HG02870 (cell line): Measurements from ENCODE around the gene CHI3L2.

Experiments used
- ATAC-seq: cut with Tn5 transposase; IDR thresholded peaks from one replicate; pipeline ENCODE4 v1.9.1; 2021; ENCODE audit warnings: mild to moderate bottlenecking, moderate library complexity; ENCODE audit not compliant: unreplicated experiment

CHI3L2 gene

GRCh38 chr1:111218701-111219556 is 8.6 kb upstream of the CHI3L2 start:
- ATAC-seq = no peak

- ATAC-seq = peak; percentile 30
Observed at GRCh38 chr1:111219557-111220286, 7.8 kb upstream of the CHI3L2 start.

DNA sequence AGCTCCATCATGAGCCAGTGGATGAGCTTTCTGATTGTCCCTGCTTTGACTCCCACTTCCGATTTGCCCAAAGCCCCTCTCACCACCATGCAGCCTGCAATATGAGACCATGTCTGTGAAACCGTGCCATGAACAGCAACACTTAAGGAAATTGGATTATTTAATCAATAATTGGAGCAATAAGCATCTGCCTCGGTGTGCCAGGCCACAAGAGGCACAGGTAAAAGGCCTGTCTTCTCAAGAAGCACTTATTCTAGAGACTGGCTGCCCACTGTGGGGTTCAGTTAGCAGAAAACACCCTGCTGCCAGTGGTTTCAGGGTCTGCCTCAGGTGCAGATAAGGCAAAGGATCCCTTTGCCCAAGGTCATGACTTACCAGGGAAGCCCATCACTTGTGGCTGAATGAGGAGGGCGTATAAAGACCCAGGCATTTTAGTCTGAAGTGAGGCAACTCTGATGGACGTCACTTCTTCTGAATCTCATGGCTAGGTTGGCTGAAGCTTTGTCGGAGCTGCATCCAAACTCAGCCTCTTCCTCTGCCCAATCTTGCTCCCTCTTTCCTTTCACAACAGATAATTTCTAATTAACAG is 7.1 kb upstream of the CHI3L2 start:
- ATAC-seq = no peak

- no peak for ATAC-seq
Observed at GRCh38 chr1:111221276-111221632, 6.3 kb upstream of the CHI3L2 start.

- peak; percentile 53 for ATAC-seq
Observed at GRCh38 chr1:111221633-111222291, 5.8 kb upstream of the CHI3L2 start.

- ATAC-seq = no peak
Observed at GRCh38 chr1:111222308-111223125, 5.0 kb upstream of the CHI3L2 start.

GRCh38 chr1:111223126-111223685 is 4.3 kb upstream of the CHI3L2 start:
- ATAC-seq = no peak

GRCh38 chr1:111225091-111225490 is 2.4 kb upstream of the CHI3L2 start:
- ATAC-seq = no peak

DNA sequence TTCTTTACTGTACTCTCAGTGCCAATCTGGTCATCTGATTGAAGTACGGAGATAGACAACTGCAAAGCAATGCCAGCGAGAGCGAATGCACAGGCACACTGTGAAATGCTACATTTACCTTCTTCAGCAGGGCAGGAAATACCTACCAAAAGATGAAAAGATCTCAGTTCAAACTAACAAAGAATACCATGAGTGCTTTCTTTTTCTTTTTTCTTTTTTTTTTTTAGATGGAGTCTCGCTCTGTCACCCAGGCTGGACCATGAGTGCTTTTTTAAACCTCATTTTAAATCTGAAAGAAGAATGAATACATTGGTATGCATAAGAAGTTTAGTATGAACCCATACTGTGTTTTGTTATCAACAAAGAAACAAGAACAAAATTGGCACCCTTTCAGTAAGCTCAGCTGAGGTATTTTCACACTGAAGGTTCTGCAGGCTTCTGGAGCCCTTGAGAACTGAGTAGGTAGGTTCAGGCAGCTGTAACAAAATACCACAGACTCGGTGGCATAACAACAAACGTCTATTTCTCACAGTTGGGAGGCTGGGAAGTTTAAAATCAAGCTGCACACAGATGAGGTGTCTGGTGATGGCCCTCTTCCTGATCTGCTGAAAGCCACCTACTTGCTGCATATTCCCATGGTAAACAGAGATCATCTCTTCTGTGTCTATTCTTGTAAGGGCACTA is 1.7 kb upstream of the CHI3L2 start:
- no peak for ATAC-seq

DNA sequence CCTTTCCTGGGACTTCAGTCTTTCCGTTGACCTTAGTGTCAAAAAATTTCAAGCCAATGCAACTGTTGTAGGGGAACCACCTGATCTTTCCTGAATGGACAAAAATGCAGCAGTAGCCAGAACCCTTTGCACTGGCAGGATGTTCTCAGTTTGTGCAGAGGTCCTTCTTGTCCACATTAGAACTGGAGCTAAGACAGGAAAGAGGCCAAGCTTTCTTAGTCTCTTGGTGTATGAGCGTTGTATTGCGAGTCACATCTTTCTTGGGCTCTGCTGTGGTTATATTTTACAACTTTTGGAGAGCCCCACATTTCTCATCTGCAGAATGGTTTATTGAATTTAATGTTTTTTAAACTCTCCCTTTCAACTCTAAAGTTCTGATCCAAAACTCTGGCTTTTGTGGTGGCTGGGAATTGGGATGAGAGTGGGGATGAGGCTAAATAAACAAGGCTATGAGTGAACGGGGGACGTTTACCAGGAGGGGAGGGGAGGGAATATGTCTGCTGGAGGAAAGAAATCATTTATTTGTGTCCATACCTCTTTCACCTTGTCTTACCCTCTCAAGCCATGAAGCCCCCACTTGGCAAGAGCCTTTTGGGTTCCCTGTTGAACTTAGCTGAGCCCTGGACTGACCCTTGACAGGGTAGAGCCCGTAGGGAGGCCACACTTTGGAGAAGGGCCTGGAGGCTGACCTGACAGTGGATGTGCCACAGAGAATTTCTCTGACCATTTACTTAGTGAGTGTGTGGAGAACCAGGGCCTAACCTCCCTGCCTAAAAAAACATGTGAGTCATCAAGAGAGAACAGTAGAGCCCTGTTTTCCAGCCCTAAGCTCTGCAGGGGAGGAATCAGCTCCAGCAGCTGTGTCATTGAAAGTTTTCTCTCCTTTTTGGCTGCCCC is 586 bp downstream of the CHI3L2 start:
- ATAC-seq = no peak

- no peak for ATAC-seq
Observed at GRCh38 chr1:111228748-111229126, 1.2 kb downstream of the CHI3L2 start.

- no peak for ATAC-seq
Observed at GRCh38 chr1:111232134-111232533, 4.6 kb downstream of the CHI3L2 start.

GRCh38 chr1:111234258-111234657 is 6.7 kb downstream of the CHI3L2 start:
- no peak for ATAC-seq

DNA sequence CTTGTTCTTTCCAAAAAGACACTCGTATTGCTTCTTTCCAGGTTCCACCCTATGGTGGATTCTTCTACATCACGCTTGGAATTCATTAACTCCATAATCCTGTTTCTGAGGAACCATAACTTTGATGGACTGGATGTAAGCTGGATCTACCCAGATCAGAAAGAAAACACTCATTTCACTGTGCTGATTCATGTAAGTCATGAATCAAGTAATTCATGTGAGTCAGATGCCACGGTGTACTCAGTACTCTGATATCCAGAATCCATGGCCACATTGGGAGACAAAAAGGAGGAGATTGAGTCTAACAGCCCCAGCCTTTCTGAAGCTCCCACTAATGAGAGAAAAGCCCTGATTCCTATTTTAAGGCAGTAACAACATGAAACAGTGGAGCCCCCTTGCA is 7.4 kb downstream of the CHI3L2 start:
- no peak for ATAC-seq

GRCh38 chr1:111236379-111236778 is 8.9 kb downstream of the CHI3L2 start:
- ATAC-seq = no peak

DNA sequence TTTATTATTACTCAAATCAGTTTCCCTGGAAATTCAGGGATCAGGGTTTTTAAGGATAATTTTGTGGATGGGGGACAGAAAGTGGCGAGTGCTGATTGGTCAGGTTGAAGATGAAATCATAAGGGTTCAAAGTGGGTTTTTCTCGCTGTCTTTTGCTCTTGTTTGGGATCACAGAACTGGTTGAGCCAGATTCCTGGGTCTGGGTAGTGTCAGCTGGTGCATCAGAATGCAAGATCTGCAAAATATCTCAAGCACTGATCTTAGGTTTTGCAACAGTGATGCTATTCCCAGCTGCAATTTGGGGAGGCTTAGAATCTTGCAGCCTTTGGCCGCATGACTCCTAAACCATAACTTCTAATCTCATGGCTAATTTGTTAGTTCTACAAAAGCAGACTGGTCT is 9.3 kb downstream of the CHI3L2 start:
- ATAC-seq = no peak

- no peak for ATAC-seq
Observed at GRCh38 chr1:111238056-111238795, 10.7 kb downstream of the CHI3L2 start.

- no peak for ATAC-seq
Observed at GRCh38 chr1:111241797-111242196, 14.3 kb downstream of the CHI3L2 start.
